A549 (cell line): ENCODE measurements around the gene ANKRD23. TPM values are rescaled to one million over a fixed set of nuclear protein-coding genes. Genes with fewer than 3 reads are reported as not detected.
A peak's percentile ranks its signal among the peaks of the same experiment; 100 is the strongest.

Experiments used
- ATAC-seq, 2 experiments: fragments of 200-7000 bp in 1 of 2; fragments of >200 bp in 1 of 2; cut with Nextera tagmentation in 1 of 2; cut with Tn5 transposase in 1 of 2; 3 replicates each; pipeline versions ENCODE4 v1.8.0 to v1.9.1; 2018 to 2020; ENCODE audit warnings: mild to moderate bottlenecking in 1 of 2, moderate library complexity in 1 of 2
- CTCF ChIA-PET: fragments of 300-600 bp; sonication (Branson Sonifier 250); formaldehyde crosslinking; extraction: SDS; loops from one replicate; lab custom pipeline; 2021; ENCODE audit warnings: antibody characterized with exemption, inconsistent platforms; lab: Yijun Ruan, JAX
- POLR2A ChIA-PET: fragments of 350-600 bp; formaldehyde crosslinking; extraction: SDS; loops from one replicate; lab custom pipeline; 2021; ENCODE audit warnings: antibody characterized with exemption, inconsistent platforms; lab: Yijun Ruan, JAX
- DNase-seq, 2 experiments: peaks; one replicate each; pipeline versions ENCODE4 v3.0.0 to v3.0.0-alpha.2; 2011 to 2016; ENCODE audit warnings: low read depth in 1 of 2, low spot score in 1 of 2
- FAIRE-seq: peaks from 2 replicates; lab custom pipeline; 2011; peaks lifted over from hg19 to GRCh38; lab: Jason Lieb, UNC
- H3K27ac ChIP-seq, 2 experiments: fragments of >200 bp; sonication (Bioruptor Twin); formaldehyde crosslinking; 3 replicates each; pipeline ENCODE4 v1.5.1; 2016 to 2017
- H3K4me1 ChIP-seq: fragments of >200 bp; sonication (Bioruptor Twin); formaldehyde crosslinking; 3 replicates; pipeline ENCODE4 v1.6.1; 2016
- H3K4me2 ChIP-seq: fragments of >200 bp; sonication (Bioruptor Twin); formaldehyde crosslinking; 3 replicates; pipeline ENCODE4 v1.6.1; 2016
- H3K4me3 ChIP-seq: fragments of >200 bp; sonication (Bioruptor Twin); formaldehyde crosslinking; 3 replicates; pipeline ENCODE4 v1.5.1; 2016
- H3K9me3 ChIP-seq: fragments of >200 bp; sonication (Bioruptor Twin); formaldehyde crosslinking; 3 replicates; pipeline ENCODE4 v1.6.1; 2016
- CBX8 ChIP-seq: fragments of 200-600 bp; sonication (generic); IDR thresholded peaks from 2 replicates; pipeline ENCODE4 v1.6.1; 2016
- CEBPB ChIP-seq, 2 experiments: fragments of >200 bp in 1 of 2; sonication (Bioruptor Twin) in 1 of 2; formaldehyde crosslinking in 1 of 2; IDR thresholded peaks; 2 replicates each; pipeline ENCODE4 v1.6.1; 2012 to 2016
- FOXS1 ChIP-seq: fragments of 250-450 bp; sonication (Bioruptor Pico); IDR thresholded peaks from 2 replicates; pipeline ENCODE4 v1.5.0; 2020; ENCODE audit warnings: mild to moderate bottlenecking, moderate library complexity
- GATA3 ChIP-seq: IDR thresholded peaks from 2 replicates; pipeline ENCODE4 v1.6.1; 2012; ENCODE audit warnings: borderline replicate concordance
- HDAC2 ChIP-seq: fragments of 200-600 bp; sonication (generic); IDR thresholded peaks from 2 replicates; pipeline ENCODE4 v1.6.1; 2016
- HMGXB4 ChIP-seq: fragments of 250-450 bp; sonication (Bioruptor Pico); IDR thresholded peaks from 2 replicates; pipeline ENCODE4 v1.5.0; 2021; ENCODE audit warnings: mild to moderate bottlenecking, moderate library complexity, borderline replicate concordance
- HOXB13 ChIP-seq: fragments of 250-450 bp; sonication (Bioruptor Pico); IDR thresholded peaks from 2 replicates; pipeline ENCODE4 v1.5.0; 2020; ENCODE audit warnings: low read depth, mild to moderate bottlenecking, moderate library complexity
- JUNB ChIP-seq: fragments of >200 bp; sonication (Bioruptor Twin); formaldehyde crosslinking; IDR thresholded peaks from 2 replicates; pipeline ENCODE4 v1.6.1; 2016
- NR3C1 ChIP-seq: fragments of >200 bp; sonication (Bioruptor Twin); formaldehyde crosslinking; IDR thresholded peaks from 3 replicates; pipeline ENCODE4 v1.6.1; 2017
- PHF8 ChIP-seq: fragments of 200-600 bp; sonication (generic); IDR thresholded peaks from 2 replicates; pipeline ENCODE4 v1.6.1; 2016; ENCODE audit warnings: low read depth, mild to moderate bottlenecking, antibody characterized with exemption, moderate library complexity, borderline replicate concordance
- POLR2AphosphoS2 ChIP-seq: conservative IDR thresholded peaks from 2 replicates; pipeline ENCODE4 v1.6.1; 2012; ENCODE audit warnings: low read length, improper control_type of control experiment, inconsistent platforms
- RARB ChIP-seq: fragments of 250-450 bp; sonication (Bioruptor Pico); IDR thresholded peaks from 2 replicates; pipeline ENCODE4 v1.8.0; 2021; ENCODE audit warnings: mild to moderate bottlenecking, moderate library complexity
- SMC3 ChIP-seq: fragments of >200 bp; sonication (Bioruptor Twin); formaldehyde crosslinking; IDR thresholded peaks from 3 replicates; pipeline ENCODE4 v1.6.1; 2018; ENCODE audit warnings: inconsistent platforms
- ZNF302 ChIP-seq: fragments of 250-450 bp; sonication (Bioruptor Pico); IDR thresholded peaks from 2 replicates; pipeline ENCODE4 v1.9.0; 2021; ENCODE audit warnings: inconsistent platforms, mild to moderate bottlenecking, moderate library complexity
- WGBS: methylation state at CpG from one replicate; pipeline ENCODE4 v1.1.6; 2017; ENCODE audit errors: missing lambda C conversion rate; 5-methylcytosine and 5-hydroxymethylcytosine counted together
- polyA minus RNA-seq: library from RNA; depleted of rRNA, polyadenylated mRNA; stranded (reverse); fragments of >200 nt; gene quantifications from 2 replicates; pipeline ENCODE4 v1.2.3, GENCODE V29; 2011; rRNA and poly(A)+ RNA removed
- polyA plus RNA-seq, 4 experiments: library from polyadenylated mRNA; depleted of rRNA in 3 of 4; stranded (reverse); fragments of >200 nt; fragmentation: RNase III in 1 of 4; extraction: RNeasy Plus Mini Kit Qiagen cat#74134 plus additional on column Dnase treatment in 1 of 4; gene quantifications; 2 replicates in 3 of 4; 3 replicates in 1 of 4; pipeline ENCODE4 v1.2.3, GENCODE V29; 2011 to 2017
- TF ChIP-seq, protein P1 (sequence below): fragments of 200-600 bp; sonication (generic); IDR thresholded peaks from 2 replicates; pipeline ENCODE4 v1.6.1; 2016; ENCODE audit warnings: antibody characterized with exemption, mild to moderate bottlenecking, moderate library complexity

Gene ANKRD23
- 1.6 and 1.9 TPM in 2 replicates for polyA plus RNA-seq (2011; rRNA removed)
- 2.4 and 3.1 TPM in 2 replicates for polyA plus RNA-seq (2012; cell fraction: cytosol; rRNA removed)
- polyA plus RNA-seq (2012; cell fraction: nucleus; rRNA removed) = 23.4 and 25.4 TPM in 2 replicates
- 2.1 to 2.5 TPM (median 2.4 TPM) in 3 replicates for polyA plus RNA-seq (2017; fragmentation: RNase III; extraction: RNeasy Plus Mini Kit Qiagen cat#74134 plus additional on column Dnase treatment)
- polyA minus RNA-seq = 3.5 and 3.8 TPM in 2 replicates

DNA sequence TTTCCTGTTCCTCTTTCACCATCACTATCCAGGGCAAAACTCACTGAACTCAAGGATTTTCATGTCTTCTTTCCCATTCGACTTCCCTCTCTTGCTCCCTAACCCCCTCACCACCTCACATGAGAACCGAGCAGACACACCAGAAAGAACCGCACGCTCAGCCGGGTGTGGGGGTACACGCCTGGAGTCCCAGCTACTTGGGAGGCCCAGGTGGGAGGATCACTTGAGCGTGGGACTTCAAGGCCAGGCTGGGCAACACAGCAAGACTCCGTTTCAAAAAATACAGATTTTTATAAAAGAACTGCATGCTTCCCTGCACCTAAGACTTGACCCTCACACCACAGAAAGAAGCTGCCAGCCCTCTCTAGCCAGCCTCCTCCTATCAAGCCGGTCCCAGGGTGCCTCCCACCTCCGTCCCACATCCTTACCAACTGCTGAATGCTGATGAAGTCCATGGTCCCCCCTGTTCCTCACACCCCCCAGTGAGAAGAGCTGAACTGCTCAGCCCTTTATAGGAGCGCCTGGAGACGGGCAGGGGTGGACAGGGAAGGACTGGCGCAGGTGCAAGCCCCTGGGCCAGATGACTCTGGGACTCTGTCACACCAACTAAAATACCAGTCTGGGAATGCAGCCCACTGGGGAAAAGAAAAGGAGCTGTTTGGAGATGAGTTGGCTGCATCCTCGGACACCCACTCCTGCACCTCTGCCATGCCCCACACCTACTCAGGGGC is at the start of gene ANKRD23:
TSS of gene ANKRD23 (minus strand) at position 484 of the 731 bp plus-strand sequence. CDS start at position 455, 29 bp downstream.
- TF ChIP-seq FOXS1 = no peak
- TF ChIP-seq PHF8 = no peak
- TF ChIP-seq NR3C1 = no peak
- TF ChIP-seq RARB (CRISPR knock-in tag) = no peak
- no peak for TF ChIP-seq ZNF302 (CRISPR knock-in tag)
- TF ChIP-seq, protein P1, sequence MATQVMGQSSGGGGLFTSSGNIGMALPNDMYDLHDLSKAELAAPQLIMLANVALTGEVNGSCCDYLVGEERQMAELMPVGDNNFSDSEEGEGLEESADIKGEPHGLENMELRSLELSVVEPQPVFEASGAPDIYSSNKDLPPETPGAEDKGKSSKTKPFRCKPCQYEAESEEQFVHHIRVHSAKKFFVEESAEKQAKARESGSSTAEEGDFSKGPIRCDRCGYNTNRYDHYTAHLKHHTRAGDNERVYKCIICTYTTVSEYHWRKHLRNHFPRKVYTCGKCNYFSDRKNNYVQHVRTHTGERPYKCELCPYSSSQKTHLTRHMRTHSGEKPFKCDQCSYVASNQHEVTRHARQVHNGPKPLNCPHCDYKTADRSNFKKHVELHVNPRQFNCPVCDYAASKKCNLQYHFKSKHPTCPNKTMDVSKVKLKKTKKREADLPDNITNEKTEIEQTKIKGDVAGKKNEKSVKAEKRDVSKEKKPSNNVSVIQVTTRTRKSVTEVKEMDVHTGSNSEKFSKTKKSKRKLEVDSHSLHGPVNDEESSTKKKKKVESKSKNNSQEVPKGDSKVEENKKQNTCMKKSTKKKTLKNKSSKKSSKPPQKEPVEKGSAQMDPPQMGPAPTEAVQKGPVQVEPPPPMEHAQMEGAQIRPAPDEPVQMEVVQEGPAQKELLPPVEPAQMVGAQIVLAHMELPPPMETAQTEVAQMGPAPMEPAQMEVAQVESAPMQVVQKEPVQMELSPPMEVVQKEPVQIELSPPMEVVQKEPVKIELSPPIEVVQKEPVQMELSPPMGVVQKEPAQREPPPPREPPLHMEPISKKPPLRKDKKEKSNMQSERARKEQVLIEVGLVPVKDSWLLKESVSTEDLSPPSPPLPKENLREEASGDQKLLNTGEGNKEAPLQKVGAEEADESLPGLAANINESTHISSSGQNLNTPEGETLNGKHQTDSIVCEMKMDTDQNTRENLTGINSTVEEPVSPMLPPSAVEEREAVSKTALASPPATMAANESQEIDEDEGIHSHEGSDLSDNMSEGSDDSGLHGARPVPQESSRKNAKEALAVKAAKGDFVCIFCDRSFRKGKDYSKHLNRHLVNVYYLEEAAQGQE = no peak
- TF ChIP-seq HMGXB4 (CRISPR knock-in tag) = no peak
- no peak for TF ChIP-seq HDAC2
- no peak for FAIRE-seq
- Histone ChIP-seq H3K9me3 (no peaks in the 10 kb centered on the region), H3K4me3 (no peak within 1 kb of the TSS), H3K4me1 (no peaks in the 10 kb centered on the region), H3K4me2 (no peak within 1 kb of the TSS), H3K27ac (no peak within 1 kb of the TSS)
- DNase-seq = no peak
- ATAC-seq = 0 out of 6 replicates have a peak, but pooled peaks of 1 of the 2 experiments have one; percentile 15
- ChIA-PET CTCF (interaction anchor here (1.2 to 1.9 kb wide), 5 partner anchors 9 to 26 kb away, joined by 3 to 7 read pairs (median 5); partner anchors contain the start of genes ANKRD39 and SEMA4C), POLR2A (no interaction called here)
- WGBS = 94% methylated on average over 14 of the region's 14 CpGs

DNA sequence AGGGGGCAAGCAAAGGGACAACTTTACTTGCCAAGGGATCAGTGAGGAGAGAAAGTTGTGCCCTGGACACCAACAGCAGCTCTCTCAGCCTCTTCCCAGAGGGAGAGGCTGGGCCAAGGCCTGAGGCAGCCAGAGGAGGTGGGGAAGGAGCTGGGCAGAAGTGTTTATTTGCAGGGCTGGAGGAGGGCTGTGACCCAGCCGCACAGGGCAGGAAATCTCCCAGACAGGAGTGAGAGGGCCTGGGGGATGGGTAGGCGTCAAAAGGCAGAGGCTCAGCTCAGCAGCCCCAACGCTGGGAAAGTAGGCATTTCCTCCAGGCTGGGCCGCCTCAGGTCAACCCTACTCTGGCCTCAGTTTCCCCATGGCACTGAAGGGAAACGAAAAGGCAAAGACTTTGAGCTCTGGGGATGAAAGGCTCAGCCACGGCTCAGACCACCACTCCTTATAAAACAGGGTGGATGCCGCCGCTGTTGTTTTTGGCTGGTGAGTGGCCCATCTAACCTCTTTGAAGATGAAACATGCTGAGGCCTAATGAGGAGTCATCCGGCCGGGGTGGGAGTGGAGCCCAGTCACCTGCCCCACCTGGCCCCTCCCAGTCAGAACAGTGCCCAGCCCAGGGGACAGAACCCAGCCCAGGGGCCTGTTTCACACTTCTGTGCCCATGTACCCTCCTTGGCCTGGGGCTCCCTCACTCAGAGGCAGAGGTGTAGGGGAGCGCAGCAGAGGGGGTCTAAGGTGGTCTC is 47.9 kb upstream of the ANKRD23 start:
- ATAC-seq = peak in 1 of 2 experiments; percentile 61; a peak in 3 of 6 replicates
- Histone ChIP-seq H3K4me1 (peaks cover 8% of the 10 kb centered on the region), H3K27ac (no peak overlapping the region)
- TF ChIP-seq JUNB (no peak), POLR2AphosphoS2 (no peak), GATA3 (no peak), SMC3 (no peak), CBX8 (no peak), CEBPB (IDR thresholded peaks at IDR 0.05) (no peak), HOXB13 (CRISPR knock-in tag) (no peak)
- TF ChIP-seq, all 56 proteins: peak for 0
- H3K4me3 ChIP-seq = no peak overlapping the region
- no peak overlapping the region; the same call in 2 of the 3 replicates for H3K4me2 ChIP-seq
- no peaks in the 10 kb centered on the region for H3K9me3 ChIP-seq
- no peak for FAIRE-seq
- CTCF ChIA-PET = interaction anchor here (0.7 to 2.7 kb wide), 6 partner anchors 9 to 59 kb away, joined by 3 to 9 read pairs (median 4); partner anchors contain the start of gene ANKRD39
- WGBS = 70% methylated on average over 11 of the region's 11 CpGs
- no peak for DNase-seq
- POLR2A ChIA-PET = no interaction called here
